Skin epidermis (tissue), 12 donors: Measurements from ENCODE around the gene TNFAIP8L1.
"Not testable (repeated sequence)": the region's sequence is repeated elsewhere in the genome, so short reads cannot be mapped to it uniquely, and the experiment has no call there.

Experiments
- H3K27ac ChIP-seq, 21 experiments: fragments of 200-600 bp; sonication (generic) in 11 of 21; one replicate each; pipeline ENCODE4 v1.5.0; 2020; ENCODE audit warnings: mild to moderate bottlenecking in 3 of 21, inconsistent platforms in 2 of 21, moderate library complexity in 2 of 21
- H3K4me3 ChIP-seq, 7 experiments: fragments of 200-600 bp; sonication (generic) in 2 of 7; one replicate each; pipeline ENCODE4 v1.5.0; 2020; ENCODE audit warnings: inconsistent platforms in 2 of 7, mild to moderate bottlenecking in 2 of 7, moderate library complexity in 1 of 7

The TNFAIP8L1 gene

GRCh38 chr19:4671185-4671851 lies 32.0 kb downstream of the TNFAIP8L1 start:
- H3K27ac ChIP-seq = peak overlapping the region in 8 of 21 experiments; percentile 3 to 86 (median 41)

GRCh38 chr19:4673216-4673615 lies 33.9 kb downstream of the TNFAIP8L1 start:
- no peak overlapping the region for H3K4me3 ChIP-seq
- H3K27ac ChIP-seq = no peak overlapping the region

More at GRCh38 chr19:4671185-4671851, 32.0 kb downstream of the TNFAIP8L1 start:
- H3K4me3 ChIP-seq = no peak overlapping the region

GRCh38 chr19:4673726-4674125 lies 34.4 kb downstream of the TNFAIP8L1 start:
- Histone ChIP-seq H3K27ac (no peak overlapping the region), H3K4me3 (no peak overlapping the region)

GRCh38 chr19:4675346-4675745 lies 36.0 kb downstream of the TNFAIP8L1 start:
- Histone ChIP-seq H3K27ac (no peak overlapping the region), H3K4me3 (no peak overlapping the region)

GRCh38 chr19:4676955-4677731 lies 37.8 kb downstream of the TNFAIP8L1 start:
- no peak overlapping the region for H3K4me3 ChIP-seq
- H3K27ac ChIP-seq = peak overlapping the region in 8 of 21 experiments; percentile 9 to 56 (median 27)

GRCh38 chr19:4678881-4679790 lies 39.8 kb downstream of the TNFAIP8L1 start:
- H3K27ac ChIP-seq = peak overlapping the region in 3 of 21 experiments; percentile 9 to 19 (median 12)
- H3K4me3 ChIP-seq = no peak overlapping the region

GRCh38 chr19:4680021-4680420 lies 40.7 kb downstream of the TNFAIP8L1 start:
- peak overlapping the region in 1 of 21 experiments; percentile 9 for H3K27ac ChIP-seq
- not testable (repeated sequence) for H3K4me3 ChIP-seq

GRCh38 chr19:4682417-4683200 lies 43.3 kb downstream of the TNFAIP8L1 start:
- Histone ChIP-seq H3K27ac (no peak overlapping the region), H3K4me3 (no peak overlapping the region)

- H3K4me3 ChIP-seq = no peak overlapping the region
- H3K27ac ChIP-seq = no peak overlapping the region
Measured at GRCh38 chr19:4684312-4685095, 45.2 kb downstream of the TNFAIP8L1 start.

- H3K4me3 ChIP-seq = no peak overlapping the region
- no peak overlapping the region for H3K27ac ChIP-seq
Measured at GRCh38 chr19:4686700-4687099, 47.4 kb downstream of the TNFAIP8L1 start.

GRCh38 chr19:4687396-4687795 lies 48.1 kb downstream of the TNFAIP8L1 start:
- Histone ChIP-seq H3K27ac (no peak overlapping the region), H3K4me3 (no peak overlapping the region)

- Histone ChIP-seq H3K27ac (no peak overlapping the region), H3K4me3 (no peak overlapping the region)
Measured at GRCh38 chr19:4688587-4688986, 49.3 kb downstream of the TNFAIP8L1 start.

GRCh38 chr19:4689403-4689802 lies 50.1 kb downstream of the TNFAIP8L1 start:
- Histone ChIP-seq H3K27ac (peak overlapping the region in 1 of 21 experiments; percentile 2), H3K4me3 (no peak overlapping the region)

- no peak overlapping the region for H3K4me3 ChIP-seq
- H3K27ac ChIP-seq = peak overlapping the region in 5 of 21 experiments; percentile 45 to 80 (median 59)
Measured at GRCh38 chr19:4690361-4690760, 51.0 kb downstream of the TNFAIP8L1 start.

- peak overlapping the region in 9 of 21 experiments; percentile 30 to 86 (median 47) for H3K27ac ChIP-seq
- H3K4me3 ChIP-seq = no peak overlapping the region
Measured at GRCh38 chr19:4691373-4691772, 52.1 kb downstream of the TNFAIP8L1 start.

GRCh38 chr19:4692251-4693077 lies 53.1 kb downstream of the TNFAIP8L1 start:
- peak overlapping the region in 13 of 21 experiments; percentile 11 to 86 (median 74) for H3K27ac ChIP-seq
- no peak overlapping the region for H3K4me3 ChIP-seq

- Histone ChIP-seq H3K27ac (peak overlapping the region in 14 of 21 experiments; percentile 11 to 86 (median 74)), H3K4me3 (no peak overlapping the region)
Measured at GRCh38 chr19:4693078-4693350, 53.7 kb downstream of the TNFAIP8L1 start.
